DND-41 (cell line): ENCODE data around the gene GPR183.

Experiments used
- ATAC-seq: fragments of 200-7000 bp; cut with Tn5 transposase; 3 replicates; pipeline ENCODE4 v1.9.1; 2021; ENCODE audit warnings: low read depth; ENCODE audit not compliant: insufficient read depth
- DNase-seq: peaks from one replicate; pipeline ENCODE4 v3.0.0-alpha.2; 2020
- H2AFZ ChIP-seq: 2 replicates; pipeline ENCODE4 v1.6.0; 2012; ENCODE audit warnings: low read depth, low read length
- H3K27ac ChIP-seq: 2 replicates; pipeline ENCODE4 v1.5.1; 2012; ENCODE audit warnings: low read length, inconsistent platforms
- H3K27me3 ChIP-seq: fragments of 200-600 bp; sonication (generic); 2 replicates; pipeline ENCODE4 v1.6.0; 2012; ENCODE audit warnings: low read length, mild to moderate bottlenecking, inconsistent platforms; ENCODE audit not compliant: insufficient read depth, poor library complexity
- H3K36me3 ChIP-seq: 2 replicates; pipeline ENCODE4 v1.5.1; 2012; ENCODE audit warnings: low read length, inconsistent platforms; ENCODE audit not compliant: insufficient read depth
- H3K4me1 ChIP-seq: 2 replicates; pipeline ENCODE4 v1.5.1; 2012; ENCODE audit warnings: mild to moderate bottlenecking, low read length; ENCODE audit not compliant: insufficient read depth
- H3K4me2 ChIP-seq: 2 replicates; pipeline ENCODE4 v1.6.0; 2012; ENCODE audit warnings: mild to moderate bottlenecking, moderate library complexity, low read length, inconsistent platforms; ENCODE audit not compliant: insufficient read depth
- H3K4me3 ChIP-seq, 2 experiments: fragments of 200-600 bp in 1 of 2; shearing (Covaris generic) in 1 of 2; 2 replicates each; pipeline ENCODE4 v1.5.1; 2012 to 2016; ENCODE audit warnings: inconsistent platforms in 2 of 2, low read length in 2 of 2, mild to moderate bottlenecking in 2 of 2, low read depth in 1 of 2, moderate library complexity in 1 of 2
- H3K79me2 ChIP-seq: 2 replicates; pipeline ENCODE4 v1.6.0; 2012; ENCODE audit warnings: low read length, inconsistent platforms; ENCODE audit not compliant: insufficient read depth
- H3K9ac ChIP-seq: 2 replicates; pipeline ENCODE4 v1.6.0; 2012; ENCODE audit warnings: low read depth, mild to moderate bottlenecking, inconsistent platforms, low read length, moderate library complexity
- H3K9me3 ChIP-seq: 2 replicates; pipeline ENCODE4 v1.5.1; 2012; ENCODE audit warnings: low read length, moderate library complexity, mild to moderate bottlenecking, inconsistent platforms; ENCODE audit not compliant: insufficient read depth, severe bottlenecking
- H4K20me1 ChIP-seq: 2 replicates; pipeline ENCODE4 v1.6.0; 2012; ENCODE audit warnings: low read length; ENCODE audit not compliant: insufficient read depth
- EZH2 ChIP-seq: IDR thresholded peaks from 3 replicates; pipeline ENCODE4 v1.6.1; 2012; ENCODE audit warnings: borderline replicate concordance, low read depth, mild to moderate bottlenecking, moderate library complexity, low read length, inconsistent platforms; ENCODE audit not compliant: severe bottlenecking
- TF ChIP-seq, protein P1 (sequence below): IDR thresholded peaks from 2 replicates; pipeline ENCODE4 v1.5.1; 2012; ENCODE audit warnings: borderline replicate concordance, low read length, moderate library complexity, mild to moderate bottlenecking; ENCODE audit not compliant: poor library complexity, severe bottlenecking; ENCODE audit errors: extremely low read depth

Gene GPR183

GRCh38 chr13:99258946-99259345 is 48.3 kb downstream of the GPR183 start:
- Histone ChIP-seq H3K4me1 (0 out of 2 replicates have a peak, but pooled peaks cover 2% of the 10 kb centered on the region), H3K27ac (no peak overlapping the region), H3K79me2 (peaks cover 3% of the 10 kb centered on the region; the same call in 1 of the 2 replicates), H3K9ac (no peak overlapping the region), H4K20me1 (no peaks in the 10 kb centered on the region), H3K9me3 (no peaks in the 10 kb centered on the region), H3K36me3 (peaks cover 41% of the 10 kb centered on the region), H3K4me2 (no peak overlapping the region), H3K27me3 (no peaks in the 10 kb centered on the region), H3K4me3 (no peak overlapping the region), H2AFZ (no peak overlapping the region)
- no peak for ATAC-seq
- TF ChIP-seq EZH2: no peak
- TF ChIP-seq, protein P1, sequence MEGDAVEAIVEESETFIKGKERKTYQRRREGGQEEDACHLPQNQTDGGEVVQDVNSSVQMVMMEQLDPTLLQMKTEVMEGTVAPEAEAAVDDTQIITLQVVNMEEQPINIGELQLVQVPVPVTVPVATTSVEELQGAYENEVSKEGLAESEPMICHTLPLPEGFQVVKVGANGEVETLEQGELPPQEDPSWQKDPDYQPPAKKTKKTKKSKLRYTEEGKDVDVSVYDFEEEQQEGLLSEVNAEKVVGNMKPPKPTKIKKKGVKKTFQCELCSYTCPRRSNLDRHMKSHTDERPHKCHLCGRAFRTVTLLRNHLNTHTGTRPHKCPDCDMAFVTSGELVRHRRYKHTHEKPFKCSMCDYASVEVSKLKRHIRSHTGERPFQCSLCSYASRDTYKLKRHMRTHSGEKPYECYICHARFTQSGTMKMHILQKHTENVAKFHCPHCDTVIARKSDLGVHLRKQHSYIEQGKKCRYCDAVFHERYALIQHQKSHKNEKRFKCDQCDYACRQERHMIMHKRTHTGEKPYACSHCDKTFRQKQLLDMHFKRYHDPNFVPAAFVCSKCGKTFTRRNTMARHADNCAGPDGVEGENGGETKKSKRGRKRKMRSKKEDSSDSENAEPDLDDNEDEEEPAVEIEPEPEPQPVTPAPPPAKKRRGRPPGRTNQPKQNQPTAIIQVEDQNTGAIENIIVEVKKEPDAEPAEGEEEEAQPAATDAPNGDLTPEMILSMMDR: no peak
- no peak for DNase-seq

- no peak within 1 kb of the TSS for H3K4me2 ChIP-seq
- H4K20me1 ChIP-seq: no peaks in the 10 kb centered on the region
- no peak within 1 kb of the TSS for H3K9ac ChIP-seq
- no peak within 1 kb of the TSS for H3K27ac ChIP-seq
- H3K79me2 ChIP-seq: peaks cover 3% of the 10 kb centered on the region; the same call in 1 of the 2 replicates
- ATAC-seq (peak; percentile 73), DNase-seq (no peak)
- H3K27me3 ChIP-seq: no peaks in the 10 kb centered on the region
- no peak for TF ChIP-seq EZH2
- TF ChIP-seq, protein P1: no peak
- H3K4me3 ChIP-seq: no peak within 1 kb of the TSS
- peaks cover 37% of the 10 kb centered on the region for H3K36me3 ChIP-seq
- no peak within 1 kb of the TSS for H2AFZ ChIP-seq
- no peaks in the 10 kb centered on the region for H3K9me3 ChIP-seq
- H3K4me1 ChIP-seq: 0 out of 2 replicates have a peak, but pooled peaks cover 2% of the 10 kb centered on the region
Measured at GRCh38 chr13:99258210-99258860, 48.9 kb downstream of the GPR183 start, which contains the start of gene GPR18. GPR18 (minus strand) TSS chr13:99258379; CDS start chr13:99255872, 2,507 bp downstream.

DNA sequence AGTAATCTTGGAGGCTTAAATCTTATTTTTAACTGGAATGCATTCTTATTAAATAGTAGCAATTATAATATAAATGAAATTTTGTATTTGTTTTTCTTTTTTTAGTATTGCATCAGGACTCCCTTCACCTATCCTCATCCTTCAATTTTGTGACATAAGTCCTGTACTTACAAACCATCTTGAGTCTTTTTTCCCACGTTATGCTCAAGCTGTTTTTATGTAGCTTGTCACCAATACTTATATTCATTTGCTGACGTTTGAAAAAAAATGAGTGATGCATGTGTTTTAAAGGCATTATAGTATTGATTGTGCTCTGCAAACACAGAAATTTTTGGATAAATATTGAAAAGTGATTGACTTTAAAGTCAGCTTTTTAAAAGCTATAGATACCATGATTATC is 49.9 kb downstream of the GPR183 start:
- Histone ChIP-seq H3K9ac (no peak overlapping the region), H3K4me2 (no peak overlapping the region), H4K20me1 (no peaks in the 10 kb centered on the region), H2AFZ (no peak overlapping the region), H3K36me3 (peaks cover 37% of the 10 kb centered on the region), H3K9me3 (no peaks in the 10 kb centered on the region), H3K79me2 (peaks cover 3% of the 10 kb centered on the region; the same call in 1 of the 2 replicates), H3K27me3 (no peaks in the 10 kb centered on the region), H3K4me3 (no peak overlapping the region), H3K27ac (no peak overlapping the region), H3K4me1 (0 out of 2 replicates have a peak, but pooled peaks cover 2% of the 10 kb centered on the region)
- ATAC-seq (no peak), DNase-seq (no peak)
- TF ChIP-seq, protein P1: no peak
- TF ChIP-seq EZH2: no peak
